ENCODE data around the gene EEF1AKMT1.

Gene EEF1AKMT1

DNA sequence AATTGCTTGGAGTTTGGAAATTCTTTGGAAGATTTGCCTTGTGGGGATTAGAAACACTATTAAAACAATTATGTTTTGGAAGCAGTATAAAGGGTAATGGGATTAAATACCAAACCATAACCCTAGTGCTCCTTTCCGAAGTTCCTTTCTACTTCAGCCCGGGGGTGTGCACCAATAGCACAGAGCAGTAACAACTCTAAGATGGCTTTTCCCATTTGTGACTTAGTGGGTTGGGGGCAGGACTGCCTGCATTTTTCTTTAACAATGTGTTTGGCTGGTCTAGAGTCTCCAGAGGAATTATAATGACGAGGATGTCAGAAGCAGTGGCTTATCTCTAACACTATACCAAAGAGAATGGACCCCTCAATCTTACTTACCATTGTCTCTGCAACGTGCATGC is 82.1 kb downstream of the EEF1AKMT1 start:
- no peak for ATAC-seq
- TF ChIP-seq ZC3H10 (CRISPR knock-in tag; IDR thresholded peaks at IDR 0.05), result no peak
- TF ChIP-seq ZFP30 (CRISPR knock-in tag; IDR thresholded peaks at IDR 0.05), result no peak
- no peak for TF ChIP-seq PATZ1 (CRISPR knock-in tag; IDR thresholded peaks at IDR 0.05; ENCODE audit: borderline replicate concordance)
- TF ChIP-seq, protein P1, sequence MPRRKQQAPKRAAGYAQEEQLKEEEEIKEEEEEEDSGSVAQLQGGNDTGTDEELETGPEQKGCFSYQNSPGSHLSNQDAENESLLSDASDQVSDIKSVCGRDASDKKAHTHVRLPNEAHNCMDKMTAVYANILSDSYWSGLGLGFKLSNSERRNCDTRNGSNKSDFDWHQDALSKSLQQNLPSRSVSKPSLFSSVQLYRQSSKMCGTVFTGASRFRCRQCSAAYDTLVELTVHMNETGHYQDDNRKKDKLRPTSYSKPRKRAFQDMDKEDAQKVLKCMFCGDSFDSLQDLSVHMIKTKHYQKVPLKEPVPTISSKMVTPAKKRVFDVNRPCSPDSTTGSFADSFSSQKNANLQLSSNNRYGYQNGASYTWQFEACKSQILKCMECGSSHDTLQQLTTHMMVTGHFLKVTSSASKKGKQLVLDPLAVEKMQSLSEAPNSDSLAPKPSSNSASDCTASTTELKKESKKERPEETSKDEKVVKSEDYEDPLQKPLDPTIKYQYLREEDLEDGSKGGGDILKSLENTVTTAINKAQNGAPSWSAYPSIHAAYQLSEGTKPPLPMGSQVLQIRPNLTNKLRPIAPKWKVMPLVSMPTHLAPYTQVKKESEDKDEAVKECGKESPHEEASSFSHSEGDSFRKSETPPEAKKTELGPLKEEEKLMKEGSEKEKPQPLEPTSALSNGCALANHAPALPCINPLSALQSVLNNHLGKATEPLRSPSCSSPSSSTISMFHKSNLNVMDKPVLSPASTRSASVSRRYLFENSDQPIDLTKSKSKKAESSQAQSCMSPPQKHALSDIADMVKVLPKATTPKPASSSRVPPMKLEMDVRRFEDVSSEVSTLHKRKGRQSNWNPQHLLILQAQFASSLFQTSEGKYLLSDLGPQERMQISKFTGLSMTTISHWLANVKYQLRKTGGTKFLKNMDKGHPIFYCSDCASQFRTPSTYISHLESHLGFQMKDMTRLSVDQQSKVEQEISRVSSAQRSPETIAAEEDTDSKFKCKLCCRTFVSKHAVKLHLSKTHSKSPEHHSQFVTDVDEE (CRISPR knock-in tag; IDR thresholded peaks at IDR 0.05), result no peak
- TF ChIP-seq PPARA (CRISPR knock-in tag; IDR thresholded peaks at IDR 0.05; ENCODE audit: borderline replicate concordance), result no peak

- TF ChIP-seq CSRNP3 (CRISPR knock-in tag; IDR thresholded peaks at IDR 0.05) (no peak), ZFP30 (CRISPR knock-in tag; IDR thresholded peaks at IDR 0.05) (no peak)
Observed at GRCh38 chr13:20689291-20689690, 84.5 kb downstream of the EEF1AKMT1 start.

DNA sequence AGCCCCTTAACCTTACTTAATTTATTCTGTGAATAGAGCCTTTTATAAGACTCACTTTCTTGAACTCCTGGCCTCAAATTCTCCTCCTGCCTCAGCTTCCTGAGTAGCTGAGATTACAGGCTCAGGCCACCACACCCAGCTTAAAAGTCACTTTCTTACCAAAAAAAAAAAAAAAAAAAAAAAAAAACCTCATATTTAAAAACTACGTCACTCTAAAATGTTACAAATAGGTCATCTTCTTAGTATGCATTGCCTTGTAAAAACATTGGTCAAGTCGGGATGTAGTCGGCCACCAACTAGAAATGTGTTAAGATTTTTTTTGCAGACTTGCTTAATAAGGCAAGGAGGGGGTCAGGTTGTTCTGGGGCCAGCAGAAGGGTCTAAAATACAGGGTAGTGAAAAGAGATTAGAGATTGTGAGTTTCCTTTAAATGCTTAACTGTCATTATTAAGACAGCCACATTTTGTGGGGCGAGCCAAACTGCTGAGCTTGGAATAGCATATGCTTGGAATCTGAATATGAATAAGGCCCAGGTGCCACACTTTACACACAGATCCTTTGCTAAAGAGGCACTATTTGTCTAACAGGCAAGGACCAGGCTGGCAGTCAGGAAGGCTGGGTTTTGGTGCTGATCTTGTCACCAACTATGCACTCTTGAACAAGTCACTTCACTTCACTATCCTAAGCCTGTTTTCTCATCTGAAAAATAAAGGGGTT is 86.7 kb downstream of the EEF1AKMT1 start:
- TF ChIP-seq ZFP30 (CRISPR knock-in tag; IDR thresholded peaks at IDR 0.05) (no peak), RARB (CRISPR knock-in tag; IDR thresholded peaks at IDR 0.05) (no peak), CSDC2 (CRISPR knock-in tag; IDR thresholded peaks at IDR 0.05) (no peak), CSRNP3 (CRISPR knock-in tag; IDR thresholded peaks at IDR 0.05) (no peak), ZNF565 (CRISPR knock-in tag; conservative IDR thresholded peaks at IDR 0.05; ENCODE audit: low read depth) (no peak), PPARA (CRISPR knock-in tag; IDR thresholded peaks at IDR 0.05; ENCODE audit: borderline replicate concordance) (no peak), SNAI2 (CRISPR knock-in tag; IDR thresholded peaks at IDR 0.05) (no peak), ZNF8 (CRISPR knock-in tag; IDR thresholded peaks at IDR 0.05) (no peak)
- TF ChIP-seq, protein P2, sequence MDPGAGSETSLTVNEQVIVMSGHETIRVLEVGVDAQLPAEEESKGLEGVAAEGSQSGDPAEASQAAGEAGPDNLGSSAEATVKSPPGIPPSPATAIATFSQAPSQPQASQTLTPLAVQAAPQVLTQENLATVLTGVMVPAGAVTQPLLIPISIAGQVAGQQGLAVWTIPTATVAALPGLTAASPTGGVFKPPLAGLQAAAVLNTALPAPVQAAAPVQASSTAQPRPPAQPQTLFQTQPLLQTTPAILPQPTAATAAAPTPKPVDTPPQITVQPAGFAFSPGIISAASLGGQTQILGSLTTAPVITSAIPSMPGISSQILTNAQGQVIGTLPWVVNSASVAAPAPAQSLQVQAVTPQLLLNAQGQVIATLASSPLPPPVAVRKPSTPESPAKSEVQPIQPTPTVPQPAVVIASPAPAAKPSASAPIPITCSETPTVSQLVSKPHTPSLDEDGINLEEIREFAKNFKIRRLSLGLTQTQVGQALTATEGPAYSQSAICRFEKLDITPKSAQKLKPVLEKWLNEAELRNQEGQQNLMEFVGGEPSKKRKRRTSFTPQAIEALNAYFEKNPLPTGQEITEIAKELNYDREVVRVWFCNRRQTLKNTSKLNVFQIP (CRISPR knock-in tag; IDR thresholded peaks at IDR 0.05; ENCODE audit: borderline replicate concordance, low read depth), result no peak
- no peak for ATAC-seq

More at GRCh38 chr13:20689291-20689690, 84.5 kb downstream of the EEF1AKMT1 start:
- ATAC-seq, result no peak

- ATAC-seq, result no peak
- TF ChIP-seq RARB (CRISPR knock-in tag; IDR thresholded peaks at IDR 0.05) (no peak), CSRNP3 (CRISPR knock-in tag; IDR thresholded peaks at IDR 0.05) (no peak), TOX (CRISPR knock-in tag; IDR thresholded peaks at IDR 0.05; ENCODE audit: borderline replicate concordance) (no peak), SNAI2 (CRISPR knock-in tag; IDR thresholded peaks at IDR 0.05) (no peak)
Observed at GRCh38 chr13:20686167-20686566, 87.6 kb downstream of the EEF1AKMT1 start.

All from SK-N-SH treated with all-trans-retinoic acid at 6 μM for 48 hours (cell line).